PC-3 (cell line): ENCODE data around the gene ZFHX3. TPM values are rescaled to one million over a fixed set of nuclear protein-coding genes. Genes with fewer than 3 reads are reported as not detected.

Source experiments
- ATAC-seq: fragments of 200-7000 bp; cut with Tn5 transposase; 2 replicates; pipeline ENCODE4 v1.9.1; 2020; ENCODE audit warnings: mild to moderate bottlenecking, moderate library complexity
- BruUV-seq: library from RNA; stranded (reverse); fragments of 400-500 nt; replicated peaks from 2 replicates; lab custom pipeline; 2021; lab: Mats Ljungman, UMichigan
- CTCF ChIA-PET: fragments of 300-600 bp; sonication (Branson Sonifier 250); formaldehyde crosslinking; loops from one replicate; lab custom pipeline; 2022; ENCODE audit warnings: antibody characterized with exemption; lab: Charles Lee
- POLR2A ChIA-PET: fragments of 300-600 bp; sonication (Branson Sonifier 250); formaldehyde crosslinking; loops from one replicate; lab custom pipeline; 2022; ENCODE audit warnings: antibody characterized with exemption; ENCODE audit not compliant: unreplicated experiment; lab: Charles Lee
- DNase-seq: peaks from one replicate; pipeline ENCODE4 v3.0.0-alpha.2; 2015
- H2AFZ ChIP-seq: fragments of 300-600 bp; sonication (generic); 2 replicates; pipeline ENCODE4 v1.6.0; 2016; ENCODE audit warnings: antibody characterized with exemption, low read length
- H3F3A ChIP-seq: fragments of 300-600 bp; sonication (generic); one replicate; pipeline ENCODE4 v1.6.0; 2017; ENCODE audit warnings: antibody characterized with exemption, low read length, control low read depth, mild to moderate bottlenecking; ENCODE audit not compliant: unreplicated experiment
- H3K27ac ChIP-seq: fragments of 300-600 bp; sonication (generic); 2 replicates; pipeline ENCODE4 v1.5.1; 2016; ENCODE audit warnings: mild to moderate bottlenecking, low read length
- H3K27me3 ChIP-seq: fragments of 300-600 bp; sonication (generic); 2 replicates; pipeline ENCODE4 v1.6.1; 2016; ENCODE audit warnings: low read length, mixed read lengths
- H3K36me3 ChIP-seq: fragments of 300-600 bp; sonication (generic); 2 replicates; pipeline ENCODE4 v1.6.1; 2016; ENCODE audit warnings: low read depth, mixed run types, low read length, mixed read lengths
- H3K4me1 ChIP-seq: fragments of 300-600 bp; sonication (generic); 2 replicates; pipeline ENCODE4 v1.5.1; 2016; ENCODE audit warnings: low read length; ENCODE audit not compliant: insufficient read depth
- H3K4me2 ChIP-seq: fragments of 300-600 bp; sonication (generic); 2 replicates; pipeline ENCODE4 v1.6.0; 2016; ENCODE audit warnings: low read length
- H3K4me3 ChIP-seq: fragments of 300-600 bp; sonication (generic); 2 replicates; pipeline ENCODE4 v1.5.1; 2016; ENCODE audit warnings: mild to moderate bottlenecking, low read length, mixed read lengths
- H3K79me2 ChIP-seq: fragments of 300-600 bp; sonication (generic); 2 replicates; pipeline ENCODE4 v1.6.1; 2017; ENCODE audit warnings: low read length, mixed read lengths
- H3K9ac ChIP-seq: fragments of 300-600 bp; sonication (generic); 2 replicates; pipeline ENCODE4 v1.6.0; 2016; ENCODE audit warnings: mild to moderate bottlenecking, low read length
- H3K9me2 ChIP-seq: fragments of 300-600 bp; sonication (generic); replicated peaks from 2 replicates; pipeline ENCODE4 v1.6.1; 2016; ENCODE audit warnings: mixed run types, low read length, mixed read lengths
- H3K9me3 ChIP-seq: fragments of 300-600 bp; sonication (generic); 2 replicates; pipeline ENCODE4 v1.6.1; 2016; ENCODE audit warnings: low read length, mixed read lengths
- H4K20me1 ChIP-seq: fragments of 300-600 bp; sonication (generic); 2 replicates; pipeline ENCODE4 v1.6.1; 2016; ENCODE audit warnings: low read length, mixed read lengths
- EZH2 ChIP-seq: fragments of 300-600 bp; sonication (generic); IDR thresholded peaks from one replicate; pipeline ENCODE4 v1.6.1; 2017; ENCODE audit warnings: antibody characterized with exemption, mild to moderate bottlenecking, low read length; ENCODE audit not compliant: unreplicated experiment
- EZH2phosphoT487 ChIP-seq: fragments of 300-600 bp; sonication (generic); IDR thresholded peaks from 2 replicates; pipeline ENCODE4 v1.6.1; 2018; ENCODE audit warnings: mild to moderate bottlenecking, antibody characterized with exemption, low read length, borderline replicate concordance
- intact Hi-C: fragments of 100-400 bp; cut with micrococcal nuclease; formaldehyde crosslinking; loops from 2 replicates; pipeline ENCODE4 v1.9.0; 2023
- total RNA-seq: library from RNA; depleted of rRNA; stranded (reverse); fragments of >200 nt; gene quantifications from 2 replicates; pipeline ENCODE4 v1.2.3, GENCODE V29; 2014
- TF ChIP-seq, protein P1 (sequence below): fragments of 300-600 bp; sonication (generic); conservative IDR thresholded peaks from 2 replicates; pipeline ENCODE4 v1.5.1; 2017; ENCODE audit warnings: antibody characterized with exemption, low read depth, mild to moderate bottlenecking, low read length

The ZFHX3 gene
- total RNA-seq, 1 experiment from 2014 or later: 3.5 TPM

DNA sequence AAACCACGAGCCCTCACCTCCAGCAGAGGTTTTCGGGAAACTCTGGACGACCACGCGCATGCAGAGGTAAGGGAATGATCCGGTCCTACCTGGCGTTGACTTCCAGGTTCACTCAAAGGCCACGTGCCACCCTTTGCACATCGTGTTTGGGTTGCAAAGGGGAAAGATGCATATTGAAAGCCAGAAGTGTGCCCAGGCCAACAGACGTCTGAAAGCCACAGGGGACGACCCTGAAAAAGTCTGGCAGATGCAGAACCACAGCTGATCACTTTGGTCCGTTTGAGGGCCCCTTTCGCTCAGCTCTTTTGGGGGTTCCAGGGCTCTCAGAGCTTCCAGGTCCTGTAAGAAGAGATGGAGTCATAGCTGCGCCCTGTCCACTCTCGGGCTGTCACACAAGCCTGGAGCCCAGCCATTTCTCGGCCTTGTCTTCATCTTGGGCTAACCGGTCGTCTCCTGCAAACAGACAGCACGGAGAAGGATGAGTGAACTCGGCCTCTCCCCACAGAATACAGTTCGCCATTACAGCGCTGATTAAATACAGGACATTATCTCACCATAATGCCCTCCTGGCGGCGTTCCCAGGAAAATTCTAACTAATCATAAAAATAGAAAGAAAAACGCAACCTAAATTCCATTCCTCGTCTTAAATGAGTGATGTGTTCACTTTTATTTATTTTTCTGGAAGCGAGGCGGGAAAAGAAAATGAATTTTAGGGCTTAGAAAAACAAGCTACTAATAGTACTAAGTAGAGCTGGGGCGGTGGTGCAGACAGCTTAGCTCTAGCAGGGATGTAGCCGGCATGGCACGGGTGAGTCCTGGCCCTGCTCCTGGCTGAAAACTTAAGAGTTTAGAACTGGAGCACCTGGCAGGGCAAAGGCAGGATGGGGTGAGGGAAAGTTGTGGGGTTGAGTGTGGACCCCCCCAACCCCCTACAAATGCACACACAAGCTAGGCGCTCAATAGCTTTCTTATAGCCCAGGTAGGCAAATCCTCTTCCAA is 45.5 kb upstream of the ZFHX3 start:
- Histone ChIP-seq H4K20me1 (no peaks in the 10 kb centered on the region), H3K4me2 (no peak overlapping the region), H2AFZ (no peak overlapping the region), H3K9me3 (no peaks in the 10 kb centered on the region), H3F3A (no peaks in the 10 kb centered on the region), H3K27ac (no peak overlapping the region), H3K27me3 (no peaks in the 10 kb centered on the region), H3K4me1 (peaks cover 16% of the 10 kb centered on the region), H3K79me2 (no peaks in the 10 kb centered on the region), H3K4me3 (no peak overlapping the region), H3K36me3 (no peaks in the 10 kb centered on the region), H3K9ac (no peak overlapping the region), H3K9me2 (no peaks in the 10 kb centered on the region)
- DNase-seq (no peak), ATAC-seq (no peak)
- CTCF ChIA-PET: no interaction called here
- intact Hi-C loops: no loop called here
- POLR2A ChIA-PET: no interaction called here
- BruUV-seq: no TSS peak
- no peak for TF ChIP-seq EZH2
- no peak for TF ChIP-seq EZH2phosphoT487
- TF ChIP-seq, protein P1, sequence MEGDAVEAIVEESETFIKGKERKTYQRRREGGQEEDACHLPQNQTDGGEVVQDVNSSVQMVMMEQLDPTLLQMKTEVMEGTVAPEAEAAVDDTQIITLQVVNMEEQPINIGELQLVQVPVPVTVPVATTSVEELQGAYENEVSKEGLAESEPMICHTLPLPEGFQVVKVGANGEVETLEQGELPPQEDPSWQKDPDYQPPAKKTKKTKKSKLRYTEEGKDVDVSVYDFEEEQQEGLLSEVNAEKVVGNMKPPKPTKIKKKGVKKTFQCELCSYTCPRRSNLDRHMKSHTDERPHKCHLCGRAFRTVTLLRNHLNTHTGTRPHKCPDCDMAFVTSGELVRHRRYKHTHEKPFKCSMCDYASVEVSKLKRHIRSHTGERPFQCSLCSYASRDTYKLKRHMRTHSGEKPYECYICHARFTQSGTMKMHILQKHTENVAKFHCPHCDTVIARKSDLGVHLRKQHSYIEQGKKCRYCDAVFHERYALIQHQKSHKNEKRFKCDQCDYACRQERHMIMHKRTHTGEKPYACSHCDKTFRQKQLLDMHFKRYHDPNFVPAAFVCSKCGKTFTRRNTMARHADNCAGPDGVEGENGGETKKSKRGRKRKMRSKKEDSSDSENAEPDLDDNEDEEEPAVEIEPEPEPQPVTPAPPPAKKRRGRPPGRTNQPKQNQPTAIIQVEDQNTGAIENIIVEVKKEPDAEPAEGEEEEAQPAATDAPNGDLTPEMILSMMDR: no peak

DNA sequence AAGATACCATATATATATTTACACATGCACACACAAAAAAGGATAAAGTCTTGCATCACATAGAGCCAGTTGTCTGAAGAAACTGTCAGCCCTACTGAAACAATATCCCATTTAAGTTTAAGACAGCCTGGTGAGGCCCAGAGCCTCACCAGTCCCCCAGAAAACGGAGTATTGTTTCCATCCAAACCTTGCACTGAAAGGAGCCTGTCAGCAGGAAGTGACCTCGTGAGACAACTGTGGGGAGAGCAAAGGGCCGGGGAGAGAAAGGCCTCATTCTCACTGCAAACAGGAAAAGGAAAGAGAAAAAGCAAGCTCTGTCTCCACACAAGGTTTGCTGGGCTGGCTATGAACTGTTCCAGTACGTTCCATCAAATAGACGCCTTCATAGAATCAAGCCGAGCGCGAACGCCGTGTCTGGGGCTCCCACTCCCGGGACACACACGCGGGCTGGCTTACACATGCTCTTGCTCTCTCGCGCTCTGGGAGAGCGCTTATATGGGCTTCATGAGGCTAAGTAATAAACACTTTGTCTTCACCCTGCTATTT is 44.4 kb upstream of the ZFHX3 start:
- Histone ChIP-seq H3K4me2 (no peak overlapping the region), H3K4me1 (peaks cover 16% of the 10 kb centered on the region), H3K36me3 (no peaks in the 10 kb centered on the region), H3K9me3 (no peaks in the 10 kb centered on the region), H4K20me1 (no peaks in the 10 kb centered on the region), H3K9me2 (no peaks in the 10 kb centered on the region), H3K79me2 (no peaks in the 10 kb centered on the region), H3F3A (no peaks in the 10 kb centered on the region), H2AFZ (no peak overlapping the region), H3K27ac (no peak overlapping the region), H3K27me3 (no peaks in the 10 kb centered on the region), H3K9ac (no peak overlapping the region), H3K4me3 (no peak overlapping the region)
- no TSS peak for BruUV-seq
- intact Hi-C loops: no loop called here
- TF ChIP-seq, protein P1: no peak
- ChIA-PET CTCF (no interaction called here), POLR2A (no interaction called here)
- ATAC-seq: no peak
- DNase-seq: no peak

DNA sequence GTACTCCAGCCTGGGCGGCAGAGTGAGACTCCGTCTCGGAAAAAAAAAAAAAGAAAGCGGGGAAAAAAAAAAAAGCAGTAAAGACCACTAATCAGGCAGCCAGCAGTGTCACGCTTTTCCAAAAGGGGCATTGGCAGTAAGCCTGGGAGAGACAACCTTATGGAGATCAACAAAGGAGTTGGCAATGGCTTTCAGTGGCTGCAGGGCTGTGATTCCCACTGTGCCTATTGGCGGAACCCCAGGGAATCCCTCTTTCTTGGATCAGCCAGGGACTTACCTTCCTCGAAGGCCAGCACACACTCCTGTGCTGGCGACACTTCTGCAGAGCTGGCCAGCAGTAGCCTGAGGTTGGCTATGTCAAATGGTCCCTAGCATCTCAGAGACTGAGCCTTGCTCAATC is 43.2 kb upstream of the ZFHX3 start:
- DNase-seq: no peak
- Histone ChIP-seq H3K4me1 (peaks cover 15% of the 10 kb centered on the region), H4K20me1 (no peaks in the 10 kb centered on the region), H3K36me3 (no peaks in the 10 kb centered on the region), H3K27ac (no peak overlapping the region), H3K27me3 (no peaks in the 10 kb centered on the region), H3K4me2 (no peak overlapping the region), H3K79me2 (no peaks in the 10 kb centered on the region), H3K9ac (no peak overlapping the region), H2AFZ (no peak overlapping the region), H3F3A (no peaks in the 10 kb centered on the region), H3K9me3 (no peaks in the 10 kb centered on the region), H3K9me2 (no peaks in the 10 kb centered on the region), H3K4me3 (no peak overlapping the region)
- BruUV-seq: no TSS peak
- POLR2A ChIA-PET: no interaction called here
- no peak for TF ChIP-seq EZH2
- no peak for TF ChIP-seq EZH2phosphoT487
- TF ChIP-seq, protein P1: no peak
- CTCF ChIA-PET: no interaction called here
- intact Hi-C loops: no loop called here
- no peak for ATAC-seq
